Endodermal cell (in vitro differentiated cells): Measurements from ENCODE around the gene ABCA13. TPM values are rescaled to one million over a fixed set of nuclear protein-coding genes. Genes with fewer than 3 reads are reported as not detected.

ENCODE experiments used
- DNase-seq: peaks from one replicate; pipeline ENCODE4 v3.0.0-alpha.2; 2017
- H3K27ac ChIP-seq: 2 replicates; pipeline ENCODE4 v1.5.1; 2013; ENCODE audit warnings: mild to moderate bottlenecking, low read depth, low read length, moderate library complexity
- H3K27me3 ChIP-seq: 2 replicates; pipeline ENCODE4 v1.6.1; 2013; ENCODE audit warnings: mild to moderate bottlenecking, low read length, moderate library complexity; ENCODE audit not compliant: insufficient read depth, control insufficient read depth, poor library complexity, severe bottlenecking
- H3K36me3 ChIP-seq: 2 replicates; pipeline ENCODE4 v1.7.0; 2013; ENCODE audit warnings: mild to moderate bottlenecking, low read length, moderate library complexity; ENCODE audit not compliant: control insufficient read depth, insufficient read depth
- H3K4me1 ChIP-seq: one replicate; pipeline ENCODE4 v1.7.0; 2013; ENCODE audit warnings: low read length; ENCODE audit not compliant: control insufficient read depth, insufficient read depth
- H3K4me3 ChIP-seq: 2 replicates; pipeline ENCODE4 v1.5.1; 2013; ENCODE audit warnings: mild to moderate bottlenecking, low read length, moderate library complexity
- H3K9ac ChIP-seq: 2 replicates; pipeline ENCODE4 v1.6.1; 2013; ENCODE audit warnings: mild to moderate bottlenecking, low read length, moderate library complexity; ENCODE audit not compliant: poor library complexity, severe bottlenecking; ENCODE audit errors: extremely low read depth
- H3K9me3 ChIP-seq: 2 replicates; pipeline ENCODE4 v1.6.1; 2013; ENCODE audit warnings: mild to moderate bottlenecking, low read length, moderate library complexity; ENCODE audit not compliant: control insufficient read depth
- H3K27ac Mint-ChIP-seq: 2 replicates; pipeline ENCODE4 v1.8.0; 2020; ENCODE audit warnings: mixed read lengths
- H3K27me3 Mint-ChIP-seq: 2 replicates; pipeline ENCODE4 v1.8.0; 2021; ENCODE audit warnings: mild to moderate bottlenecking, mixed read lengths; ENCODE audit not compliant: insufficient read depth
- H3K36me3 Mint-ChIP-seq: 2 replicates; pipeline ENCODE4 v1.8.0; 2020; ENCODE audit warnings: low read depth, mixed read lengths
- H3K4me1 Mint-ChIP-seq: 2 replicates; pipeline ENCODE4 v1.8.0; 2020; ENCODE audit warnings: mixed read lengths
- H3K4me3 Mint-ChIP-seq: 2 replicates; pipeline ENCODE4 v1.8.0; 2020; ENCODE audit warnings: mild to moderate bottlenecking, moderate library complexity, mixed read lengths
- H3K9me3 Mint-ChIP-seq: 2 replicates; pipeline ENCODE4 v1.8.0; 2020; ENCODE audit warnings: mild to moderate bottlenecking, mixed read lengths
- CTCF ChIP-seq: fragments of 200-600 bp; sonication (generic); conservative IDR thresholded peaks from 2 replicates; pipeline ENCODE4 v1.5.0; 2021; ENCODE audit warnings: antibody characterized with exemption, mild to moderate bottlenecking
- WGBS, 2 experiments: methylation state at CpG; one replicate each; pipeline versions ENCODE4 v1.1.5 to v1.1.7; 2013; ENCODE audit warnings: missing lambda C conversion rate in 2 of 2, mixed read lengths in 1 of 2; ENCODE audit not compliant: insufficient coverage in 1 of 2, insufficient read length in 1 of 2; 5-methylcytosine and 5-hydroxymethylcytosine counted together
- total RNA-seq, 2 donors: library from RNA; stranded (reverse); fragmentation: NEBNext Ultra II Directional in 1 of 2; extraction: Animal tissue kit (Norgen Biotek cat#: 25700) in 1 of 2; gene quantifications; 2 replicates in 1 of 2; 3 replicates in 1 of 2; pipeline ENCODE4 v1.2.1, GENCODE V29; 2021

The ABCA13 gene
- total RNA-seq, 2 donors from 2014 or later: 0.04 to 0.11 TPM

GRCh38 chr7:48411619-48412018, 240.4 kb downstream of the ABCA13 start:
- H3K4me3 Mint-ChIP-seq: no peak overlapping the region
- Histone ChIP-seq H3K4me3 (no peak overlapping the region), H3K9me3 (no peaks in the 10 kb centered on the region), H3K27ac (no peak overlapping the region), H3K9ac (no peak overlapping the region), H3K27me3 (no peaks in the 10 kb centered on the region), H3K36me3 (no peaks in the 10 kb centered on the region), H3K4me1 (no peaks in the 10 kb centered on the region)
- H3K27me3 Mint-ChIP-seq: no peaks in the 10 kb centered on the region
- peaks cover 3% of the 10 kb centered on the region for H3K4me1 Mint-ChIP-seq
- no peak overlapping the region for H3K27ac Mint-ChIP-seq
- no peak for TF ChIP-seq CTCF
- H3K36me3 Mint-ChIP-seq: no peaks in the 10 kb centered on the region
- H3K9me3 Mint-ChIP-seq: no peaks in the 10 kb centered on the region
- WGBS, 2 experiments: 75 to 81% methylated on average over 5 of the region's 5 CpGs
- DNase-seq: peak; percentile 65

- H3K4me3 ChIP-seq: no peak overlapping the region
- no peaks in the 10 kb centered on the region for H3K27me3 ChIP-seq
- no peaks in the 10 kb centered on the region for H3K9me3 Mint-ChIP-seq
- H3K9ac ChIP-seq: no peak overlapping the region
- TF ChIP-seq CTCF: no peak
- peaks cover 3% of the 10 kb centered on the region for H3K4me1 Mint-ChIP-seq
- no peak overlapping the region for H3K4me3 Mint-ChIP-seq
- no peak overlapping the region for H3K27ac Mint-ChIP-seq
- no peak overlapping the region for H3K27ac ChIP-seq
- H3K4me1 ChIP-seq: no peaks in the 10 kb centered on the region
- no peaks in the 10 kb centered on the region for H3K36me3 Mint-ChIP-seq
- no peak for DNase-seq
- WGBS, 2 experiments: 70 to 79% methylated on average over 7 to 10 of the region's 10 CpGs
- H3K9me3 ChIP-seq: no peaks in the 10 kb centered on the region
- no peaks in the 10 kb centered on the region for H3K27me3 Mint-ChIP-seq
- H3K36me3 ChIP-seq: no peaks in the 10 kb centered on the region
Observed at GRCh38 chr7:48414011-48414732, 242.9 kb downstream of the ABCA13 start.

GRCh38 chr7:48416327-48416908, 245.2 kb downstream of the ABCA13 start:
- Histone ChIP-seq H3K9me3 (no peaks in the 10 kb centered on the region), H3K4me3 (no peak overlapping the region), H3K4me1 (no peaks in the 10 kb centered on the region), H3K9ac (no peak overlapping the region), H3K27ac (no peak overlapping the region), H3K36me3 (no peaks in the 10 kb centered on the region), H3K27me3 (no peaks in the 10 kb centered on the region)
- H3K9me3 Mint-ChIP-seq: no peaks in the 10 kb centered on the region
- no peak for TF ChIP-seq CTCF
- no peak overlapping the region for H3K4me3 Mint-ChIP-seq
- H3K4me1 Mint-ChIP-seq: peaks cover 3% of the 10 kb centered on the region
- H3K27ac Mint-ChIP-seq: no peak overlapping the region
- no peak for DNase-seq
- no peaks in the 10 kb centered on the region for H3K27me3 Mint-ChIP-seq
- WGBS, 2 experiments: 88% methylated on average over 5 to 9 of the region's 9 CpGs
- H3K36me3 Mint-ChIP-seq: no peaks in the 10 kb centered on the region
